Medulla oblongata (tissue), 1 donor: Measurements from ENCODE around the gene CDCA5.

Experiments
- DNase-seq: peaks from one replicate; pipeline ENCODE4 v3.0.0-alpha.2; 2015; ENCODE audit errors: extremely low spot score

Gene CDCA5

DNA sequence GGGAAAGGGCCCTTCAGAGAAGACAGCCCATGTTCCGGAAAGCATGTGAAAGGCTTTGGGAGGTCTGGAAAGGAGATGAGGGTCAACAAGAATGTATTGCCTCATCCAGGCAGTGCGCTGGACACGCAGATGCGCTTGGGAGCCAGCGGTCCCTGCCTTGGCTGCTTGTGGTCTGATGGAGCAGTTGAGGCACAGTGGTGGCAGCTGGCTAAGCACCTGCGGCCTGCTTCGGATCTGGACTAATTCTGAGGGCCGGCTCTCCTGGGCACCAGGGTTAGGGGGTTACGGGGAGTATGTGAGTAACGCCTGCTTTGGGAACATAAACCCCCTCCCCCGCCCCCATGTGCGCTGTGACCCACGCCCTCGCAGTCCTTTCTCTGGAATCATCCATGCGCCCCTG lies 23.2 kb upstream of the CDCA5 start:
- DNase-seq: no peak

DNA sequence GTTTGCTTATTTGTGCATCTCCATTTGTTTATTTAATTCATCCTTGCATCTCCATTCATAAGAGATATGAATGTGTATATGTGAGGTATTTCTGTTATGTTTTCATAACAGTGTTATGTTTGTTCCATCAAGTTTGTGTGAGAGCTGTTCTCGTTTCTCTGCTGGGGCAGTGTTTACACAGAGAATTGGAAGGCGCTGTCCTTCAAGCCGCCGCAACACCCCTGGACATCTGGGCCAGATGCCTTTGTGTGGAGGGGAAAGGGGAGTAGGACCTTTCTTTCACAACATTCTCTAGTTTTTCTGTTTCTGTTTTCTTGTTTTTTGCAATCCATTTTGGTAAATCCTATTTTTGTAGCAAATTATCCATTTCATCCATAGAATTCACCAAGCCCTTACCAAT lies 20.8 kb upstream of the CDCA5 start:
- peak; percentile 50 for DNase-seq

DNA sequence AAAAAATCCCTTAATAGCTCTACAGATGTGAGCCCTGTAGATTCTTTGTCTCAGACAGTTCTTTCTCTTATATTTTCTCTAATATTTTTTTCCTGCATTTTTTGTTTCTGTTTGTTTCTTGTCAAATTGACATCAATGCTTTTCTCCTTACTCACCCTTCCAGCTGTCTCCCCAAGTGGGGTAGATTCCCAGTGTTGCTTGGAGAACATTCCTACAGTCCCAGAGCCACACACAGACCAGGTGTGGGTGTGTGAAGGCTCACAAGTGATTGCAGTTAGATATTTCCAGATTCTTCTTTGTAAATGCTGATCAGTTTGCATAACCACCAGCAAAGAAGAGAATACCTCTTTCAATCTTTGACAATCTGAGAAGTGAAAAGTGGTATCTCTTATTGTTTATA lies 19.6 kb upstream of the CDCA5 start:
- DNase-seq: no peak

DNA sequence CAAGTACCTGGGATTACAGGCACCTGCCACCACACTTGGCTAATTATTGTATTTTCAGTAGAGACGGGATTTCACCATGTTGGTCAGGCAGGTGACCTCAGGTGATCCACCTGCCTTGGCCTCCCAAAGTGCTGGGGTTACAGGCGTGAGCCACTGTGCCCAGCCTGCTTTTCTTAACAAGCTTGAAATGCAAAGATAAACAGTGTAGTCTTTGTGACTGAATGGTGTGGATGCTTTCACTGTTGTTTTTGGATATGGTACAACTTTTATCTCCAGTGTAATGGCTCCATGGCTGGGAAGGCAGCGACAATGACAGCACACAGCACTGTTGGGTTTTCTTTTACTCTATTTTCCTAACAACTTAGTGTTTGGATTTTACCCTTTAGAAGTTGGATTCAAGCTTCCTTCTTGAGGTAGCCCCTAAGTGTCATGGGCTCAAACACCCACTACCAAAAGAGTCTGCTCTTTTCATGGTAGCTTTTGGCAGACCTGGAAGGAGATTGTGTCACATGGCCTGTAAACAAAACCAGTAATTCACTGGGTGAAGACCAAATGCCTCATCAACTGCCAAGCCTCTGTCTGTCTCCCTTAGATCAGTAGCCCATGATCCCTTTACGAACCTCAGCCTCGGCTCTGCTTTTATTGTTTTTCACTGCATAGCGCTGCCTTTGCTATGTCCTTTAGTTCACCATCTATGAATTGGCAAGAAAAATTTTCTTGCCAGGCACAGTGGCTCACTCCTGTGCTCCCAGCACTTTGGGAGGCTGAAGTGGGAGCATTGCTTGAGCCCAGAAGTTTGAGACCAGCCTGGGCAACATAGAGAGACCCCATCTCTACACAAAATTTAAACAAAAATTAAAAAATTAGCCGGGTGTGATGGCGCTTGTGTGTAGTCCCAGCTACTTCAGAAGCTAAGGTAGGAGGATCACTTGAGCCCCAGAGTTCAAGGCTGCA lies 18.6 kb upstream of the CDCA5 start:
- peak; percentile 82 for DNase-seq

DNA sequence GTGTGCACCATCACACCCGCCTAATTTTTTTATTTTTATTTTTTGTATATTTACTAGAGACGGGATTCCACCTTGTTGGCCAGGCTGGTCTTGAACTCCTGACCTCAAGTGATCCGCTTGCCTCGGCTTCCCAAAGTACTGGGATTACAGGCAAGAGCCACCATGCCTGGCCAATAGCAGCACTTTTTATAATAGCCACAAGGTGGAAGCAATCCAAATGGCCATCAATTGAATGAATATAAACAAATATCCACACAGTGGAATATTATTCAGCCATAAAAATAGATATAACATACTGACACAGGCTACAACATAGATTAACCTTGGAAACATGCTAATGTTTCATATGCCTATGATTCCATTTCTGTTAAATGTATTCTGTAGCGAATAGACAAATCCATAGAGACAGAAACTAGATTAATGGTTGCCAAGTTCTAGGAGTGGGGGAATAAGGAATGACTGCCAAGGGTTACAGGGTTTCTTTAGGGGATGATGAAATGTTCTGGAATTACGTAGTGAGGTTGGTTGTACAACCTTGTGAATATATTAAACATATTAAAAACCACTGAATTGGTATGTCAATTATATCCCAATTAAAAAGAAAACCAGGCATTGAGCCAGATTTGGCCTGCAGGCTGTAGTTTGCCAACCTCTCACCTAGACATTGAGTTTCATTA lies 17.0 kb upstream of the CDCA5 start:
- DNase-seq: no peak

DNA sequence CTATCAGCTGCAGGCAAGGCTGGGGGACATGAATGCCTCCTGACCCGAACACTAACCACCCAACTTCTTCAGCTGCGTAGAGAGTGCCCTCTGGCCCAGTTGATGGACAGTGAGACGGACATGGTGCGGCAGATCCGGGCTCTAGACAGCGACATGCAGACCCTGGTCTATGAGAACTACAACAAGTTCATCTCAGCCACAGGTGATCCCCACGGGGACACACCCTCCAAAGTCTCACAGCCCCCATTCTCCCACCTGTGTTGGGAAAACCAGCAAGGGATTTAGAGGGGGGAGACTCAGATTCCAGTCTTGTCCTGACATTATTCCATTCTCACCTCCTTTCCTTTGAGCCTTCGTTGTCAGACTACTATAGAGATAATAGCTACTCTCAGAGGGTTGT lies 13.1 kb upstream of the CDCA5 start:
- peak; percentile 20 for DNase-seq

DNA sequence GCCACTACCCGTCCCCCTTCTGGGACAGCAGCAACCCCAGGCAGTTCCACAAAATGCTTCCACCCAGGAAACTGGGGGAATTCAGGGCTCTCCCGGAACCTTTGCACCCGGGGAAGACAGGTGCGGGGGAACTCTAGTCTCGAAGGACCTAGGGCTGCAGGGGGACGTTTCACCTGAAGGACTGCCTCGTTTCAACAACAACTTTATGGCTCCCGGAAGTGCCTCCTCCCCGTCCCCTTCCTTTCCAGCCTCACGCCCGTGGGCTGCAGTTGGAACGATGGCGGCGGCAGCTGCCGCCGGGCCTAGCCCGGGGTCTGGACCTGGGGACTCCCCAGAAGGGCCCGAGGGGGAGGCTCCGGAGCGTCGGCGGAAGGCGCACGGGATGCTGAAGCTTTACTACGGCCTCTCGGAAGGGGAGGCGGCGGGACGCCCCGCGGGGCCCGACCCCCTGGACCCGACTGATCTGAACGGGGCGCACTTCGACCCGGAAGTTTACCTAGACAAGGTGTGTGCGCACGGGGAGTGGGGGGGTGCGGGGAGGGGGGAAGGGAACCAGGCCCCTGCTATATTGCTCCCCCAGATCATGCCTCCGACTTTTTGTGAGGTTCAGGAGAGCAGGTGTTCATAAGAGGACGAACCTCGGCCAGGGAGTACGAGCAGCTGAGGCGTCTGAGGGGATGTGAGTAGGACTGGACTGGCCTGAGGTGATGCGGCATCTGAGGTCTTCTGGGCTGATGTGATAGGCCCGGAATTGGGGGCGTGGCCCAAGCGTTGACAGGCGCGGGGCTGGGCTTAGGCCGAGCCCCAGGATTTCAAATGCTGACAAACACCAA lies 12.3 kb upstream of the CDCA5 start, which contains the start of gene VPS51:
Gene VPS51, plus strand, starts transcription at position 241 of the 833 bp plus-strand sequence. Its CDS starts 37 bp downstream, at position 278.
- peak; percentile 90 for DNase-seq

DNA sequence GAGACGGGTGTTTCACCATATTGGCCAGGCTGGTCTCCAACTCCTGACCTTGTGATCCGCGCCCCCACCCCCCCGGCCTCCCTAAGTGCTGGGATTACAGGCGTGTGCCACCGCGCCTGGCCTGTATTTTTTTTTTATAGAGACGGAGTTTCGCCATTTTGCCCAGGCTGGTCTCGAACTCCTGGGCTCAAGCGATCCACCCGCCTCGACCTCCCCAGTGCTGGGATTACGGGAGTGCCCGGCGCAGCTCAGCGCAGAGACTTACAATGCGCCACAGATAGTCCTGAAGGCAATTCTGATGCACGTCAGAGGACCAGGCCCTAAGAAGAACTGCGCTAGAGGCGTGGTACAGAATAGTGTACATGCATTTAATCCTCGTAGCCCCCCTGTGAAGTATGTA lies 11.6 kb upstream of the CDCA5 start:
- peak; percentile 7 for DNase-seq

DNA sequence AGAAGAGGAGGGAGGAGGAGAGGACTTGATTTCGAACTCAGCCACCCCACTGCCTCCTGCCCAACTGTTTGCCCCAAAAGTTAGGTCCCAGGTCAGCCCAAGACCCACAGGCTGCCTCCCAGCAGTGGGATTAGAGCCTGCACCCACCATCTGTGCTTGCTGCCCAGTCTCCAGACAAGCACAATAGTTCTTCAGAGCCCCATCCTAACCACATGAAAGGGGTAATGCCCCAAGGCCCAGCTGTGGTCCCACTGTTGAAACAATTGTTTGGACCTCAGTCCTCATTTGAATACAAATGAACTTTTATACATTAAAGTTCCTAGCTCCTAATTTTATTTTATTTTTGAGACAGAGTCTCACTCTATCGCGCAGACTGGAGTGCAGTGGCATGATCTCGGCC lies 6.8 kb upstream of the CDCA5 start:
- peak; percentile 72 for DNase-seq

DNA sequence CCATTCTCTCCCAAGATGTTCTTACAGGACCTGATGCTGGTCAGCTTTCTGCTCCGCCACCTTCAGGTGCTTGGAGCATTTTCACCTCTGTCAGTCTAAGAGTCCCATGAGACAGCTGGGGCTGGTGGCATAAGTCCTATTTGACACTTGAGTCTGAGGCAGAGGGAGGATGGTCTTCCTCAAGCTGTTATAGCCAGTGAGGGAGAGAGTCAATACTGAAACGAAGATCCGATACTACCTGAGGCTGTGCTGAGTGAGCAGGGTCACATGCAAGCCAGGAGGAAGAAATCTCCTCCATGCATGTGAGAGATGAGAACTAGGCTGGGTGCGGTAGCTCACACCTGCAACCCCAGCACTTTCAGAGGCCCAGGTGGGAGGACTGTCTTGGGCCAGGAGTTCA lies 5.8 kb upstream of the CDCA5 start:
- DNase-seq: no peak

DNA sequence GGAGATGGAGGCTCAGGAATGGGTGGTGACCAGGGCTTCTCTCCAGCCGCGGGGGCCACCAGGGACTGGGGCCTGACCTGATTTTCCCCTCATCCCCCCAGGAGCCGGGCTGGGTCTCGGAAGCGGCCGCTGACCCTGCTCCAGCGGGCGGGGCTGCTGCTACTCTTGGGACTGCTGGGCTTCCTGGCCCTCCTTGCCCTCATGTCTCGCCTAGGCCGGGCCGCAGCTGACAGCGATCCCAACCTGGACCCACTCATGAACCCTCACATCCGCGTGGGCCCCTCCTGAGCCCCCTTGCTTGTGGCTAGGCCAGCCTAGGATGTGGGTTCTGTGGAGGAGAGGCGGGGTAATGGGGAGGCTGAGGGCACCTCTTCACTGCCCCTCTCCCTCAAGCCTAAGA lies 4.0 kb upstream of the CDCA5 start:
- DNase-seq: no peak

DNA sequence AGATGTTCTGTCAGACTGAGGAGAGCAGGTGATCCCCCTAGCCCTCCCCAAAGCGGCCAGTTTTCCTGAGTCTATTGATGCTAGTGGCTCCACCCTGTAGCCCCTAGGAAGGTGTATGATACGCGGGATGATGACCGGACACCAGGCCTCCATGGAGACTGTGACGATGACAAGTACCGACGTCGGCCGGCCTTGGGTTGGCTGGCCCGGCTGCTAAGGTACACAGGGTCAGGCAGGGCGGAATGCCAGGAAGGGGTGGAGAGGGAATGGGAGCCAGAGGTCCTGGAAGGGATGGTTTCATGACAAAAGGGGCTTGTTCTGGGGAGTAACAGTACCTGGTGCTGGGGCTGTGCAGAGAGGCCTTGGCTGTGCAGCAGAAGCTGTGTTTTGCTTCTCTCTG lies 3.4 kb upstream of the CDCA5 start:
- DNase-seq: no peak

DNA sequence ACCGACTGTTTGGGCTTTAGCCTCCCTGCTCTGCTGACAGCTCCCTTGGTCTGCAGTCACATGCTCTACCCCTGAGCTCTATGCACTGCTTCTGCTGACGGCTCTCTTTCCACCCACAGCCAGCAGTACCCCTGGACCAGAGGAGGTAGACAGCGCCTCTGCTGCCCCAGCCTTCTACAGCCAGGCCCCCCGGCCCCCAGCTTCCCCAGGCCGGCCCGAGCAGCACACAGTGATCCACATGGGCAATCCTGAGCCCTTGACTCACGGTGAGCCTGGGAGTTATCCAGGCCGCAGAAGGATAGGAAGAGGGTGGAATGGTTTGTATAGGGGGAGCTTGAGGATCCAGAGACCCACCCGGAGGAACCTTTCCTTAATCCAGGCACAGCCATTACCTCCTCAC lies 3.0 kb upstream of the CDCA5 start:
- DNase-seq: no peak

DNA sequence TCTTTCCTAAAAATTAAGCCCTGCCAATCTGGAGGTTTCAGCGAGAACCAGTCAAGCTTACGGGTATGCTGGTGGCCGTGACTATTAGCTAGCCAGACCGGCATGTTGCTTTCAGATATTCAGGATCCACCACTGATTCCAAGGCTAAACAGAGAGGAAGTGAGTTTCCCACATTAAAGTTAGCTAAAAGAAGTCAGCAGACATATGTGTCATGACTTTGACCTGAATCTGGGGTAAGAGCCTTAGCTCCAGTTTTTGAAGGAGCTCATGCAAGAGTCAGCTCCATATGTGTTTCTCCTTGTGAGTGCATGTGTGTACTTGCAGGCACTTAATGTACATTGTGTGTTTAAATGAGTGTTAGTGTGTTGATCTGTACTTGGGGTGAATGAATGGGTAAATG lies 1.6 kb upstream of the CDCA5 start:
- DNase-seq: no peak

DNA sequence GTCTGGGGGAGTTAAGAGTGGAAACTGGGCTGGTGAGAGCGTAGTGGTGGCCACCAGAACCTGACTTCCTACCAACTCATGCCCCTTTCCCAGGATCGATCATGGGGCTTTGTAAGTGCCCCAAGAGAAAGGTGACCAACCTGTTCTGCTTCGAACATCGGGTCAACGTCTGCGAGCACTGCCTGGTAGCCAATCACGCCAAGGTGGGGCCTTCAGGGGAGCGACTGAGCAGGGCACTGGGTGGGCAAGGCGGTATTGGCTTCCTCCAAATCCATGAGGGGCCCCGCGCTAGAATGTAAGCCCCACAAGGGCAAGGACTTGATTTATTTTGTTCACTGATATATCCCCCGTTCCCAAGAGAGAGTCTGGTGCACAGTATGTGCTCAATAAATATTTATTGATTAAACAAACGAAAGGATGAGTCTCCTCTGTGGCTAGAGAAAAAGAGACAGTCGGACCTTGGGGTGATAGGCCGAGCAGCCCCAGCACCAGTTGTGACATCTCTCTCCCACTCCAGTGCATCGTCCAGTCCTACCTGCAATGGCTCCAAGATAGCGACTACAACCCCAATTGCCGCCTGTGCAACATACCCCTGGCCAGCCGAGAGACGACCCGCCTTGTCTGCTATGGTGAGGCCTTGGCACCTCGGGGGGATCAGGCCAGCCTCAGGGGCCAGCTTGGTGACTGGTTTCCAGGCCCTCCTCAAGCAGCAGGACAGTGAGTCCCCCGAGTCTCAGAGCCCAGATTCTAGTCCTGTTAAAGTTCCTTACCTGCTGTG lies 947 bp upstream of the CDCA5 start:
- DNase-seq: no peak

DNA sequence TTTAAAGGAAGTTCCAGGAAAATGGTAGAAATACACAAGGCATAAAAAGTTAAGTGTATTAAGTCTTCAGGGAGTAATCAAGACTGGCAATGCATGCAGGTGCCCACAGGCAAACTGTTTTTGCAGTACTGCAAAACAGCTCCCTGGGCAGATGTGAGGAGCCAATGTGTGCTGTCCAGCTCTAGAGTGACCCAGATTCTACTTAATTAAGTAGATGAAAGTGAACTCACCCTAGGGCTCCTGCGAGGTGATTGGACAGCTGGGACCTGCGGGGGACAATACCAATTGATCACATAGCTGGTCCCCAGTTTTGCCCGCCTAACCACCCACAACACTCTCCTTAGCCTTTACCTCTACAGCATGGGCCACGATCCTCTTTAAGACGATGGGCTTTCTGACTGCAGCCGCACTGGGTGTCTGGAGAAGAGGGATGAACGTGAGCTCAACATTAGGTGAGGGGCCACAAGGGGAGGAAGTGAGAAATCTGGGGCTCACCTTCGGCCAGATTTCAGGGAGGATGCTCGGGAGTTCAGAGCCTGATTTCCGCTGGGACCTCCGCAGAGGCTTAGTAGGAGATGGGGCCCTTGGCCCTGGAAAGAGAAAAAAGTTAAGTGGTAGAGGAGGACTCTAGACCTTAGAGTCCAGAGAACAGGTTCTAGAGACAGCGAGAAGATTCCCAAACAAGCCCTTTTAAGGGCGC lies 556 bp downstream of the CDCA5 start:
- DNase-seq: no peak

DNA sequence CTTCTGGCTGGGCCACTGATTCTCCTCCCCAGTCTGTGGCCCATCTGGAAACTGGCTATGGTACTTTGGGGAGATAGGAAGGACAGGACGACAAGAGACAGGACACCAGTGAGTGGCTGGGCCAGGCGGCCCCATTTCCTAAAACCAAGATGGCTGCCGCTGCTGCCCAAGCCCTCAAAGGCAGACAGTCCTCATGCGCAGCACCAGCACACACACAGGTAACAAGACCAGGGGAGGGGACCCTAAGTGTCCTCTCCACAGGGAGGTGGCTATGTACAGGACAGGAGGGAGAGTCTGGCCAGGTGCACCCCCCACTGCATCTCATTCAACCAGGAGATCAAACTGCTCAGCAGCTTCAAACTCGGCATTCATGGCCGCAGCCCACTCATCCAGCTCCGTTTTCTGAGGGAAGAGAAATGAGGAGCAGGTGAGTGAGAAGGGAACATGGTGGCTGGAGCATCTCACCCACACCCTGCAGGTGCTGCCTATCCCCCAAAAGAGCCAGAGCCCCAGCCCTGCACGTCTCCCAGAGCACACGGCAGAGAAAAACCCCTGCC lies 5.0 kb downstream of the CDCA5 start:
- DNase-seq: no peak

DNA sequence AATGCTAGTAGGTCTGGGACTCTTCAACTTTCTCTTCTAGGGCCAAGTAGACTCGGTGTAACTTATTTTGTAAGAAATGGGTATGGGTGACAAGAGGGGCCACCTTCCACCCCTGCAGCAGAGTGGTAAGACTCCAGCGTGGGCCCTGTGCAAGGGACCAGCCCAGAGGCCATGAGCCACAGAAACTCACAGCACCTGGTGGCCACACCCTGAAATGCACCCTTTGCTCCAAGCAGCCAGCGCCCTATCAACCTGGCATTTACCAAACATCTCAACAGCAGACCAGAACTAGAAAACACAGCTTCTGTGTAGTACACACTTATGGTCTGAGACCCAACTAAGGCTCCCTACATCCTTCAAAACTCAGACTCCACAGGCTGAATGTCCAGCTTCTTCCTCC lies 5.7 kb downstream of the CDCA5 start:
- no peak for DNase-seq

DNA sequence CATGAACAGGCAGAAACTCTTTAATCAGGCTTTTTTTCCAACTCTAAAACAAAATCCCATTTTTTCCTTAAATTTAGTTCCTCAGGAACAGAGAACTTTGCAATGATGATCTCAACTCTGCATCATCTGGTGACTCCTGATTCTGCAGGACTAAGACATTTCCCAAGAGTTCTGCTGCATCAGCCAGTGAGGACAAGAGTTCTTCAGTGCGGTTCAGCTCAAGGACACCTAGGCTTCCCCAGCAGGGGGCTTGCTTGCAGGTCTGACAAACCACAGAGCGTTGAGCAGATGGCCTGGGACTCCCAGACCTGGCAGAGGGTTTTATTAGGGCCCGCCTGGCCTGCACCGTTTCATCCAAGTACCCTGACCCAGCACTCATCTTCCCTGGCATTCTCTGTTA lies 6.4 kb downstream of the CDCA5 start:
- no peak for DNase-seq

DNA sequence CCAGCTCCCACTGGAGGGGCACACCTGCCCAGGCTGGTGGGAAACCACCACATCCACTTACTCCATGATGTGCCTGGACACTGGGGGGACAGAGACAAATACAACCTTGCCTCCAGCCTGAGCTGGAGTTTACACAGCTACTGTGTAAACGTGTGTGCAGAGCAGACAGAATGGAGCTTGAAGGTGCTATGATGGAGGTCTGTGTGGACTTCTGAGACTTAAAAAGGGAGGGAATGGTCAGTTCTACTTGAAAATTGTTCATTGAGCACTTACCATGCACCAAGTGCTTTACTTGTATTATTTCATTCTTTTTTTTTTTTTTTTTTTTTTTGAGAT lies 11.2 kb downstream of the CDCA5 start:
- no peak for DNase-seq
